ENCODE measurements around the gene PRSS57. TPM values are rescaled to one million over a fixed set of nuclear protein-coding genes. Genes with fewer than 3 reads are reported as not detected.
A peak's percentile ranks its signal among the peaks of the same experiment; 100 is the strongest.

PRSS57 gene
- total and polyA plus RNA-seq, 2 donors (not counting 1 experiment from before 2014, with no cell fraction given): not detected

DNA sequence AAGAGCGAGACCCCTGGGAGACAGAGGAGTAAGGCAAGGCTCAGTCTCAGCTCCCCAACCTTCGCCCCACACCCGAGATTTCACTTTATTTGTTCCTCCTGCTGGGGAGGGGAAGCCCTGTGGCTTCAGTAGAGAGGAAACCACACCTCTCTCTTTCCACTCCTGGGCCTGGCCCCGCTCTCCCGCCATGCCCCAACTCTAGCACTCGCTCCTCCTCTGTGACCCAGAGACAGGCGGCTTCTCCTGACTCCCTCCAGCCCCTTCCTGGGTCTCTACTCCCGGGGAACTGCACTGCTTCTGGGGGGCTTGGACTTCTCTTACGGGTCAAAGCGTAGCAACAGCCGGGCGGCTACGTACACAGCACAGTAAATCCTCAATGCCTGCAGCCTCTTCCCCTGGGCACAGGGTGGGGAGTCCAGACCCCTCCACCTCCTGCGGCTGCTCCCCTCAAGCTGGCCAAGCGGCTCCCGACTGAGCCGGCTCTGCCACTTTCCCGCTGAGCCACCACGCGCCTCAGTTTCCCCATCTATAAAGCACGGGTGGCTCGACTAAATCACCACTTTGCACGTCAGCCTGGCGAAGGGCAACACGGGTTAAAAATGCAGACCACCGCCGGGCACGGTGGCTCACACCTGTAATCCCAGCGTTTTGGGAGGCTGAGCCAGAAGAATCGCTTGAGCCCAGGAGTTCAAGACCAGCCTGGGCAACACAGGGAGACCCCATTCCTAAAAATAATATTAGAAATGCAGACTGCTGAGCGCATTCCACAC lies 33.6 kb downstream of the PRSS57 start:
- Histone ChIP-seq H4K20me1 (ENCODE audit: control insufficient read depth, extremely low read depth, insufficient read depth, low read length) (peaks cover 3% of the 10 kb centered on the region), H3K36me3 (ENCODE audit: control insufficient read depth, insufficient read depth, low read length) (peaks cover 6% of the 10 kb centered on the region), H3K4me3 (replicated peaks in 1 of 4; ENCODE audit: control extremely low read depth in 1 of 4, insufficient read depth in 1 of 4, low read depth in 3 of 4, low read length in 4 of 4) (peak overlapping the region; percentile 45 to 80 (median 70)), H3K27me3 (ENCODE audit: control insufficient read depth, insufficient read depth, low read length) (no peaks in the 10 kb centered on the region), H3K9ac (ENCODE audit: insufficient read depth, low read length) (peak overlapping the region; percentile 73), H3K4me2 (ENCODE audit: extremely low read depth, insufficient read depth, low read length) (peak overlapping the region; percentile 88), H2AFZ (ENCODE audit: low read length) (no peak overlapping the region), H3K79me2 (ENCODE audit: control insufficient read depth, insufficient read depth, low read length) (peaks cover 63% of the 10 kb centered on the region), H3K27ac (ENCODE audit: insufficient read depth, low read length) (peak overlapping the region; percentile 64), H3K4me1 (ENCODE audit: control insufficient read depth, extremely low read depth, insufficient read depth, low read length) (peaks cover 4% of the 10 kb centered on the region), H3K9me3 (ENCODE audit: control insufficient read depth, insufficient read depth, low read depth, low read length) (no peaks in the 10 kb centered on the region)
- TF ChIP-seq, protein P1, sequence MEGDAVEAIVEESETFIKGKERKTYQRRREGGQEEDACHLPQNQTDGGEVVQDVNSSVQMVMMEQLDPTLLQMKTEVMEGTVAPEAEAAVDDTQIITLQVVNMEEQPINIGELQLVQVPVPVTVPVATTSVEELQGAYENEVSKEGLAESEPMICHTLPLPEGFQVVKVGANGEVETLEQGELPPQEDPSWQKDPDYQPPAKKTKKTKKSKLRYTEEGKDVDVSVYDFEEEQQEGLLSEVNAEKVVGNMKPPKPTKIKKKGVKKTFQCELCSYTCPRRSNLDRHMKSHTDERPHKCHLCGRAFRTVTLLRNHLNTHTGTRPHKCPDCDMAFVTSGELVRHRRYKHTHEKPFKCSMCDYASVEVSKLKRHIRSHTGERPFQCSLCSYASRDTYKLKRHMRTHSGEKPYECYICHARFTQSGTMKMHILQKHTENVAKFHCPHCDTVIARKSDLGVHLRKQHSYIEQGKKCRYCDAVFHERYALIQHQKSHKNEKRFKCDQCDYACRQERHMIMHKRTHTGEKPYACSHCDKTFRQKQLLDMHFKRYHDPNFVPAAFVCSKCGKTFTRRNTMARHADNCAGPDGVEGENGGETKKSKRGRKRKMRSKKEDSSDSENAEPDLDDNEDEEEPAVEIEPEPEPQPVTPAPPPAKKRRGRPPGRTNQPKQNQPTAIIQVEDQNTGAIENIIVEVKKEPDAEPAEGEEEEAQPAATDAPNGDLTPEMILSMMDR (conservative IDR thresholded peaks at IDR 0.05 in 1 of 2, IDR thresholded peaks at IDR 0.05 in 1 of 2; ENCODE audit: low read depth in 1 of 2, low read length in 2 of 2): no peak
- no peak for TF ChIP-seq EZH2 (IDR thresholded peaks at IDR 0.05; ENCODE audit: low read length, missing control alignments)
- no peak for DNase-seq (ENCODE audit: low read depth in 2 of 2)

DNA sequence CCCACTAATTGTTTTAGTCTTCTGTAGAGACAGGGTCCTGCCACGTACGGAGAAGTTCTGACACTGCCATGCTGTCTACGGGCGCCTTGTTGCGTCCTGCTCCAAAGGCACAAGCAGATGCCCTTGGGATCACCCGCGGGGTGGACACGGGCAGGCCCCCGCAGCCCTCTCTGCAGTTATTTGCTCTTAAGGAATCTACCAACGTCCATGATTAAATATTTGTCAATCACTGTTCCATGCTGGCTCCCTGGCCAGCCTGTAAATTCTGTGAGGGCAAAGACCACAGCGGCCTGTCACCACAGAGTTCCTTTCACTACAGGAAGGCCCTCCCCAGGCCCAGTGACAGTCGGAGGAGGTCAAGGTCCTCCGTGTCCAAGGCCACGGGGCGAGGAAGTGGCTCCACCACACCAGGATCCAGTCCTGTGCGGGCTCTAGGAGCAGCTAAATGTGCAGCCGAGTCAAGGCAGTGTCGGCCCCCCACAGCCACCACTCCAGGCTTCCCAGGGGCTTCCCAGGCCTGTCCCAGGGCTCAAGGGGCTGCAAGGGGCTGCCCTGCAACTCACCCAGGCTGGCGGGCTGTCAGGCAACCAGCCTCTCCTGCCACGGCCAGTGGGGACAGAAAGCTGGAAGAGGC lies 34.3 kb downstream of the PRSS57 start:
- Histone ChIP-seq H3K9me3 (ENCODE audit: control insufficient read depth, insufficient read depth, low read depth, low read length) (no peaks in the 10 kb centered on the region), H3K27ac (ENCODE audit: insufficient read depth, low read length) (peak overlapping the region; percentile 64), H3K9ac (ENCODE audit: insufficient read depth, low read length) (peak overlapping the region; percentile 33), H3K36me3 (ENCODE audit: control insufficient read depth, insufficient read depth, low read length) (peaks cover 6% of the 10 kb centered on the region), H3K27me3 (ENCODE audit: control insufficient read depth, insufficient read depth, low read length) (no peaks in the 10 kb centered on the region), H2AFZ (ENCODE audit: low read length) (no peak overlapping the region), H3K4me1 (ENCODE audit: control insufficient read depth, extremely low read depth, insufficient read depth, low read length) (peaks cover 4% of the 10 kb centered on the region), H3K4me3 (replicated peaks in 1 of 4; ENCODE audit: control extremely low read depth in 1 of 4, insufficient read depth in 1 of 4, low read depth in 3 of 4, low read length in 4 of 4) (peak overlapping the region; percentile 45 to 80 (median 70)), H3K4me2 (ENCODE audit: extremely low read depth, insufficient read depth, low read length) (peak overlapping the region; percentile 88), H3K79me2 (ENCODE audit: control insufficient read depth, insufficient read depth, low read length) (peaks cover 70% of the 10 kb centered on the region), H4K20me1 (ENCODE audit: control insufficient read depth, extremely low read depth, insufficient read depth, low read length) (peaks cover 3% of the 10 kb centered on the region)
- no peak for DNase-seq (ENCODE audit: low read depth in 2 of 2)
- TF ChIP-seq, protein P1 (conservative IDR thresholded peaks at IDR 0.05 in 1 of 2, IDR thresholded peaks at IDR 0.05 in 1 of 2; ENCODE audit: low read depth in 1 of 2, low read length in 2 of 2): no peak
- no peak for TF ChIP-seq EZH2 (IDR thresholded peaks at IDR 0.05; ENCODE audit: low read length, missing control alignments)
